ENCODE measurements around the gene OTOP1. TPM values are rescaled to one million over a fixed set of nuclear protein-coding genes. Genes with fewer than 3 reads are reported as not detected.

OTOP1 gene
- total and polyA plus RNA-seq, 10 of the 15 experiments (the other 5 are each of a cell fraction or from before 2014, with no cell fraction given): not detected

GRCh38 chr4:4269856-4270255, 43.1 kb upstream of the OTOP1 start:
- no peak overlapping the region for H3K27ac ChIP-seq (ENCODE audit: control insufficient read depth, insufficient read depth)
- no TSS peak for BruUV-seq (replicated peaks)
- H3K9me3 ChIP-seq (replicated peaks; ENCODE audit: control insufficient read depth, insufficient read depth, low read length): no peaks in the 10 kb centered on the region
- ChIA-PET SMC1A (ENCODE audit: uncharacterized antibody, unreplicated experiment) (no interaction called here), POLR2A (interaction anchor here (0.7 kb wide), 1 partner anchor 15 kb away, joined by 7 read pairs; no protein-coding TSS in a partner anchor), CTCF (interaction anchor here (0.6 kb wide), 1 partner anchor 15 kb away, joined by 4 read pairs; no protein-coding TSS in a partner anchor), RAD21 (ENCODE audit: unreplicated experiment) (no interaction called here)
- in situ Hi-C loops (cut with MboI) (no loop called here), intact Hi-C loops (cut with micrococcal nuclease; ENCODE audit: unreplicated experiment) (no loop called here)
- H3K4me3 ChIP-seq: no peak overlapping the region
- H4K20me1 ChIP-seq (ENCODE audit: control insufficient read depth, insufficient read depth): no peaks in the 10 kb centered on the region
- TF ChIP-seq CEBPB (IDR thresholded peaks at IDR 0.05; ENCODE audit: borderline replicate concordance in 1 of 2, low read depth in 2 of 2, low read length in 2 of 2) (no peak), BHLHE40 (IDR thresholded peaks at IDR 0.05; ENCODE audit: borderline replicate concordance in 1 of 2, low read depth in 2 of 2, low read length in 1 of 2) (no peak), SUPT20H (IDR thresholded peaks at IDR 0.05; ENCODE audit: borderline replicate concordance, control insufficient read depth, low read depth, low read length) (no peak), HCFC1 (IDR thresholded peaks at IDR 0.05; ENCODE audit: low read length) (no peak), STAT1 (conservative IDR thresholded peaks at IDR 0.05) (no peak), EGR1 (IDR thresholded peaks at IDR 0.05; ENCODE audit: borderline replicate concordance in 1 of 2, low read depth in 2 of 2, low read length in 2 of 2) (no peak), IKZF2 (IDR thresholded peaks at IDR 0.05) (no peak)
- 100% methylated on average over 4 of the region's 4 CpGs for WGBS (ENCODE audit: insufficient coverage, insufficient replicate concordance, low lambda C conversion rate, missing lambda C conversion rate)
- no peak overlapping the region for H2AFZ ChIP-seq (ENCODE audit: control insufficient read depth, low read depth, low read length)
- DNase-seq (ENCODE audit: low read depth, low spot score): no peak
- no peak for FAIRE-seq
- no peak overlapping the region for H3K9ac ChIP-seq (ENCODE audit: control insufficient read depth, insufficient read depth, low read length)
- no peaks in the 10 kb centered on the region for H3K4me1 ChIP-seq (ENCODE audit: control insufficient read depth, insufficient read depth, low read length)
- peaks cover 9 to 29% of the 10 kb centered on the region in 2 experiments; a peak in 3 of 4 replicates for H3K36me3 ChIP-seq (ENCODE audit: control insufficient read depth in 2 of 2, insufficient read depth in 2 of 2, low read length in 1 of 2)
- no peaks in the 10 kb centered on the region for H3K79me2 ChIP-seq (ENCODE audit: control insufficient read depth, insufficient read depth, low read length)
- no peak for ATAC-seq
- no peaks in the 10 kb centered on the region for H3K27me3 ChIP-seq (replicated peaks in 1 of 2; ENCODE audit: control insufficient read depth in 2 of 2, insufficient read depth in 2 of 2, low read length in 1 of 2)
- no peak overlapping the region for H3K4me2 ChIP-seq (ENCODE audit: control insufficient read depth, insufficient read depth)

- 90% methylated on average over 11 of the region's 11 CpGs for WGBS (ENCODE audit: insufficient coverage, insufficient replicate concordance, low lambda C conversion rate, missing lambda C conversion rate)
- RAD21 ChIA-PET (ENCODE audit: unreplicated experiment): no interaction called here
- no peak overlapping the region for H3K9ac ChIP-seq (ENCODE audit: control insufficient read depth, insufficient read depth, low read length)
- H3K9me3 ChIP-seq (replicated peaks; ENCODE audit: control insufficient read depth, insufficient read depth, low read length): no peaks in the 10 kb centered on the region
- no TSS peak for BruUV-seq (replicated peaks)
- H3K27me3 ChIP-seq (replicated peaks in 1 of 2; ENCODE audit: control insufficient read depth in 2 of 2, insufficient read depth in 2 of 2, low read length in 1 of 2): no peaks in the 10 kb centered on the region
- in situ Hi-C loops (cut with MboI): no loop called here
- intact Hi-C loops (cut with micrococcal nuclease; ENCODE audit: unreplicated experiment): no loop called here
- POLR2A ChIA-PET: interaction anchor here (0.7 kb wide), 1 partner anchor 16 kb away, joined by 7 read pairs; no protein-coding TSS in a partner anchor
- H3K27ac ChIP-seq (ENCODE audit: control insufficient read depth, insufficient read depth): no peak overlapping the region
- H4K20me1 ChIP-seq (ENCODE audit: control insufficient read depth, insufficient read depth): no peaks in the 10 kb centered on the region
- CTCF ChIA-PET: interaction anchor here (0.6 to 2.1 kb wide), 2 partner anchors 15 to 18 kb away, joined by 4 to 9 read pairs; no protein-coding TSS in a partner anchor
- no peak for ATAC-seq
- no peak for FAIRE-seq
- DNase-seq (ENCODE audit: low read depth, low spot score): no peak
- H3K36me3 ChIP-seq (ENCODE audit: control insufficient read depth in 2 of 2, insufficient read depth in 2 of 2, low read length in 1 of 2): peaks cover 8 to 26% of the 10 kb centered on the region in 2 experiments; a peak in 3 of 4 replicates
- H3K4me1 ChIP-seq (ENCODE audit: control insufficient read depth, insufficient read depth, low read length): no peaks in the 10 kb centered on the region
- H2AFZ ChIP-seq (ENCODE audit: control insufficient read depth, low read depth, low read length): no peak overlapping the region
- H3K4me2 ChIP-seq (ENCODE audit: control insufficient read depth, insufficient read depth): no peak overlapping the region
- no peak overlapping the region for H3K4me3 ChIP-seq
- no peaks in the 10 kb centered on the region for H3K79me2 ChIP-seq (ENCODE audit: control insufficient read depth, insufficient read depth, low read length)
- SMC1A ChIA-PET (ENCODE audit: uncharacterized antibody, unreplicated experiment): no interaction called here
- TF ChIP-seq SIX5 (IDR thresholded peaks at IDR 0.05; ENCODE audit: low read depth, low read length, severe bottlenecking) (no peak), MAX (IDR thresholded peaks at IDR 0.05; ENCODE audit: low read depth, low read length) (no peak), KAT2A (conservative IDR thresholded peaks at IDR 0.05; ENCODE audit: control insufficient read depth, low read depth, low read length) (no peak)
These were observed 42.6 kb upstream of the OTOP1 start for GRCh38 chr4:4269331-4269731.
